Transverse colon (tissue), 4 donors: Measurements from ENCODE around the gene PKDCC. TPM values are rescaled to one million over a fixed set of nuclear protein-coding genes. Genes with fewer than 3 reads are reported as not detected.
"Not testable (repeated sequence)": the region's sequence is repeated elsewhere in the genome, so short reads cannot be mapped to it uniquely, and the experiment has no call there.

Experiments
- DNase-seq: peaks from one replicate; pipeline ENCODE4 v3.0.0-alpha.2; 2019
- H3K27ac ChIP-seq, 4 donors: fragments of 200-600 bp; sonication (generic); 2 replicates each; pipeline ENCODE4 v1.5.1; 2016 to 2018; ENCODE audit warnings: inconsistent platforms in 4 of 4
- H3K27me3 ChIP-seq: fragments of 200-600 bp; sonication (generic); 2 replicates; pipeline ENCODE4 v1.5.1; 2017; ENCODE audit warnings: inconsistent platforms
- H3K36me3 ChIP-seq, 4 donors: fragments of 200-600 bp; sonication (generic); 2 replicates each; pipeline ENCODE4 v1.5.1; 2017 to 2019; ENCODE audit warnings: inconsistent platforms in 4 of 4
- H3K4me1 ChIP-seq, 4 donors: fragments of 200-600 bp; sonication (generic); 2 replicates each; pipeline ENCODE4 v1.5.1; 2017 to 2020; ENCODE audit warnings: inconsistent platforms in 4 of 4
- H3K4me3 ChIP-seq, 4 donors: fragments of 200-600 bp; sonication (generic); 1 replicate in 1 of 4; 2 replicates in 3 of 4; pipeline versions ENCODE4 v1.5.1 to v1.6.1; 2017 to 2019; ENCODE audit warnings: inconsistent platforms in 4 of 4
- H3K9me3 ChIP-seq, 2 donors: fragments of 200-600 bp; sonication (generic); 2 replicates each; pipeline ENCODE4 v1.5.1; 2017 to 2019; ENCODE audit warnings: inconsistent platforms in 2 of 2
- CTCF ChIP-seq, 5 experiments: fragments of 200-600 bp in 3 of 5; fragments of 450-650 bp in 2 of 5; sonication (generic) in 3 of 5; IDR thresholded peaks; 1 replicate in 2 of 5; 2 replicates in 3 of 5; pipeline ENCODE4 v1.5.1; 2016 to 2017; ENCODE audit warnings: antibody characterized with exemption in 5 of 5, inconsistent platforms in 3 of 5, mild to moderate bottlenecking in 2 of 5, moderate library complexity in 1 of 5
- EP300 ChIP-seq: sonication (generic); formaldehyde crosslinking; IDR thresholded peaks from one replicate; pipeline ENCODE4 v1.6.1; 2017; ENCODE audit warnings: antibody characterized with exemption, low read depth
- POLR2A ChIP-seq: fragments of 450-650 bp; IDR thresholded peaks from one replicate; pipeline ENCODE4 v1.6.1; 2016; ENCODE audit warnings: antibody characterized with exemption, mild to moderate bottlenecking, moderate library complexity
- POLR2AphosphoS5 ChIP-seq, 3 donors: sonication (generic); formaldehyde crosslinking; IDR thresholded peaks; one replicate each; pipeline ENCODE4 v1.6.1; 2016; ENCODE audit warnings: antibody characterized with exemption in 3 of 3
- WGBS, 2 donors: methylation state at CpG; one replicate each; pipeline ENCODE4 v1.1.5; 2018; ENCODE audit warnings: low coverage in 1 of 2; 5-methylcytosine and 5-hydroxymethylcytosine counted together
- in situ Hi-C, 4 donors: fragments of 200-750 bp; cut with MboI; loops; one replicate each; pipeline versions ENCODE4 v1.15.0 to v1.15.1; 2017; ENCODE audit warnings: low sequenced_read_pairs in 3 of 4, low pct_ligation_motif_present in 1 of 4, low pct_unique_long_range_greater_than_20kb in 1 of 4
- intact Hi-C: fragments of 100-400 bp; cut with DNase I; formaldehyde crosslinking; loops from one replicate; pipeline ENCODE4 v1.15.1; 2023; ENCODE audit warnings: low total_unique reads
- total RNA-seq, 4 donors: library from RNA; depleted of rRNA; stranded (reverse); fragments of >200 nt; gene quantifications; one replicate each; pipeline ENCODE4 v1.1.0, GENCODE V29; 2016

Gene PKDCC
- total RNA-seq, 4 donors from 2014 or later = 60.6 to 108 (median 74.6) TPM

GRCh38 chr2:42063431-42064171, 15.8 kb downstream of the PKDCC start:
- Histone ChIP-seq H3K36me3 (peaks cover 0 to 5% (median 0%) of the 10 kb centered on the region in 4 donors), H3K27ac (peak overlapping the region; percentile 75 to 96 (median 82)), H3K4me1 (peaks cover 29 to 78% (median 70%) of the 10 kb centered on the region in 4 donors), H3K4me3 (no peak overlapping the region), H3K27me3 (no peaks in the 10 kb centered on the region), H3K9me3 (no peaks in the 10 kb centered on the region)
- no peak for TF ChIP-seq CTCF (IDR thresholded peaks at IDR 0.05)
- TF ChIP-seq EP300 = no peak
- no peak for TF ChIP-seq POLR2A
- TF ChIP-seq POLR2AphosphoS5 (IDR thresholded peaks at IDR 0.05) = no peak
- in situ Hi-C loops (no loop called here), intact Hi-C loops (no loop called here)
- no peak for DNase-seq
- 51% methylated on average over 4 to 5 of the region's 5 CpGs for WGBS, 2 donors

- no peaks in the 10 kb centered on the region for H3K9me3 ChIP-seq
- in situ Hi-C loops = no loop called here
- TF ChIP-seq EP300 (peak; percentile 67), CTCF (IDR thresholded peaks at IDR 0.05) (no peak), POLR2A (no peak), POLR2AphosphoS5 (IDR thresholded peaks at IDR 0.05) (peak; percentile 55 to 78 (median 71))
- no peaks in the 10 kb centered on the region for H3K36me3 ChIP-seq
- peak overlapping the region; percentile 75 to 96 (median 82) for H3K27ac ChIP-seq
- DNase-seq = peak; percentile 54
- no peaks in the 10 kb centered on the region for H3K27me3 ChIP-seq
- 34 to 40% methylated on average over 8 of the region's 8 CpGs for WGBS, 2 donors
- peaks cover 29 to 72% (median 67%) of the 10 kb centered on the region in 4 donors for H3K4me1 ChIP-seq
- intact Hi-C loops = no loop called here
- H3K4me3 ChIP-seq = no peak overlapping the region
These were observed 16.7 kb downstream of the PKDCC start for GRCh38 chr2:42064417-42064942.

DNA sequence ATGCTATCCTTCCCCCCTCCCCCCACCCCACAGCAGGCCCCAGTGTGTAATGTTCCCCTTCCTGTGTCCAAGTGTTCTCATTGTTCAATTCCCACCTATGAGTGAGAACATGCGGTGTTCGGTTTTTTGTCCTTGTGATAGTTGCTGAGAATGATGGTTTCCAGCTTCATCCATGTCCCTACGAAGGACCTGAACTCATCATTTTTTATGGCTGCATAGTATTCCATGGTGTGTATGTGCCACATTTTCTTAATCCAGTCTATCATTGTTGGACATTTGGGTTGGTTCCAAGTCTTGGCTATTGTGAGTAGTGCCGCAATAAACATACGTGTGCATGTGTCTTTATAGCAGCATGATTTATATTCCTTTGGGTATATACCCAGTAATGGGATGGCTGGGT, 17.9 kb downstream of the PKDCC start:
- peaks cover 16 to 59% (median 54%) of the 10 kb centered on the region in 4 donors for H3K4me1 ChIP-seq
- 87 to 88% methylated on average over 3 to 5 of the region's 5 CpGs for WGBS, 2 donors
- in situ Hi-C loops = not testable (repeated sequence)

GRCh38 chr2:42067001-42067400, 19.2 kb downstream of the PKDCC start:
- H3K9me3 ChIP-seq, H3K4me3 ChIP-seq, intact Hi-C loops, DNase-seq, H3K36me3 ChIP-seq, in situ Hi-C loops, H3K27me3 ChIP-seq: not testable (repeated sequence)
- 95% methylated on average over 4 to 9 of the region's 9 CpGs for WGBS, 2 donors
- H3K4me1 ChIP-seq = peaks cover 4 to 51% (median 48%) of the 10 kb centered on the region in 4 donors
- H3K27ac ChIP-seq = peak overlapping the region in 2 of 4 donors; percentile 40 to 52

More for the DNA sequence above, 17.9 kb downstream of the PKDCC start:
- intact Hi-C loops, DNase-seq, H3K36me3 ChIP-seq, H3K27me3 ChIP-seq, H3K4me3 ChIP-seq, H3K9me3 ChIP-seq: not testable (repeated sequence)
- peak overlapping the region in 1 of 4 donors; percentile 75 for H3K27ac ChIP-seq

- TF ChIP-seq POLR2A (no peak), EP300 (no peak), POLR2AphosphoS5 (IDR thresholded peaks at IDR 0.05) (no peak), CTCF (IDR thresholded peaks at IDR 0.05) (no peak)
- H3K36me3 ChIP-seq = no peaks in the 10 kb centered on the region
- H3K27me3 ChIP-seq = no peaks in the 10 kb centered on the region
- in situ Hi-C loops (no loop called here), intact Hi-C loops (no loop called here)
- H3K4me1 ChIP-seq = peaks cover 4 to 51% (median 48%) of the 10 kb centered on the region in 4 donors
- WGBS, 2 donors = 55 to 58% methylated on average over 4 to 8 of the region's 8 CpGs
- no peak for DNase-seq
- no peak overlapping the region for H3K4me3 ChIP-seq
- H3K9me3 ChIP-seq = no peaks in the 10 kb centered on the region
- H3K27ac ChIP-seq = peak overlapping the region in 2 of 4 donors; percentile 40 to 52
These were observed 19.7 kb downstream of the PKDCC start for GRCh38 chr2:42067521-42067920.
